ENCODE measurements around the gene DNASE1. TPM values are rescaled to one million over a fixed set of nuclear protein-coding genes. Genes with fewer than 3 reads are reported as not detected.

DNASE1 gene
- total RNA-seq, 1 experiment from 2014 or later: 13.9 TPM

DNA sequence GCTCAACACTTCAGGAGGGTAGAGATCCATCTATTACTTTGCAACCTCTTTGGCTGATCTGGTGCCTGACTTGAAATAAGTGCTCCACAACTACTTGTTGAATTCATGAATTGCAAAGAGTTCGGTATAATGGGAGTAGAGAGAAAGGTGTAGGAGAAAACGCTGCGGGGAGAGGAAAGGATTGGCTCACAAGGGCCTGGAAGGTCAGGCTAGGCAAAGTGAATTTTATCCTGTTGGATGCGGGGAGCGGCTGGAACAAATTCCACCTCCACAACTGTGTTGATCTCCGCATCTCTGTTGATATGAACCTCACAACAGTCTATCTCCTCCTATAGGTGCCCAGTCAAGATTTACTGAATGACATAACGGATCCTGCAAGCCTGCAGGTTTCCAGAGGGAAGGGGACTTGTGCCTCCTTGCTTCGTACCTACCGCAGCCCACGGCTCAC, 43.8 kb upstream of the DNASE1 start (continued):
- no peak for TF ChIP-seq GTF2I (CRISPR knock-in tag; conservative IDR thresholded peaks at IDR 0.05)

DNA sequence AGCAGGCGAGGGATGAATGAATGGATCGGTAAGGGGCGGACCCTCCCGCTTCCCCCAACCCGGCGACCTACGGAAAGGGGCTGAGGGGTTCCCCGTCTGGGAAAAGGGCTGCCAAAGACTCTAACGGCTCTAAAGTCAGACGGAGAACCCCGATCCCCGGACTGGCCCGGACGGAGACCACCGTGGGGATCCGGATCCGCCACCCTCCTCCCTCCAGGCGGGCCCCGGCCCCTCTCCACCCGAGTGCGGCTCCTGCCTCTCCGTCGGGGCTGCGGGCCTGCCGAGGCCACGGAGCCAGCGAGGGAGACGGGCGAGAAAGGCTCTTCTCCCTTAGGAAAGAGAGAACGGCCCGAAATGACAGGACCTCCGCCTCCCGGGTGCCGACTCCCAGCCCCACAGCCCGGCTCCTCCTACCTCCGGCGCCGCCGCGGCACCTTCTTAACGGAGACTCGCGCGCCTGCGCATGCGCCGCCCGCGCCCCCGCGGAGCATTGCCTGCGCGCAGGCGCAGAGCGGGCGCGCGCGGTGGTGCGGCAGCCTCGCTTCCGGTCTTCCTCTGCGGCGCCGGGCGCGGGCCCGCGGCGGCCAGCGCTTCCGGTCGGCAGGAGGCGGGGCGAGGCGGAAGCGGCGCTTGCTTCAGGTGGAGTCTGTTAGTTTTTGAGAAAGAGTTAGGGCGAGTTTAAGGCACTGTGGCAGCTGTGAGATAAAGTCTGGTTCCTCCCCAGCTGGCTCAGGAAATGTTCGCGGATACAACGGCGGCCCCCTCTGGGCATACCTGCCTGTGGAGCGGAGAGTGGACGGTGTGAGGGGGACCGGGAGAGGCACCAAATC, 43.1 kb upstream of the DNASE1 start, which contains the start of gene SLX4:
Gene SLX4, minus strand, starts transcription at position 461 of the 830 bp plus-strand sequence. CDS start 2,642 bp downstream, outside the sequence.
- Mint-ChIP-seq H3K27me3 (ENCODE audit: low read depth) (no peaks in the 10 kb centered on the region), H3K4me3 (peak within 1 kb of the TSS; percentile 99), H3K4me1 (peaks cover 23% of the 10 kb centered on the region), H3K36me3 (peaks cover 7% of the 10 kb centered on the region), H3K27ac (peak within 1 kb of the TSS; percentile 98), H3K9me3 (no peaks in the 10 kb centered on the region)
- ChIA-PET POLR2A (no interaction called here), CTCF (interaction anchor here (0.6 kb wide), 1 partner anchor 28 kb away, joined by 3 read pairs; no protein-coding TSS in a partner anchor)
- peak; percentile 88 for ATAC-seq
- DNase-seq (ENCODE audit: low spot score): peak; percentile 86
- TF ChIP-seq NR1H2 (CRISPR knock-in tag; IDR thresholded peaks at IDR 0.05) (no peak), GABPB1 (CRISPR knock-in tag; IDR thresholded peaks at IDR 0.05) (no peak), MYBL2 (CRISPR knock-in tag; IDR thresholded peaks at IDR 0.05) (no peak), ZNF416 (CRISPR knock-in tag; IDR thresholded peaks at IDR 0.05) (no peak), SMAD4 (CRISPR knock-in tag; IDR thresholded peaks at IDR 0.05) (no peak), TCF7 (CRISPR knock-in tag; IDR thresholded peaks at IDR 0.05; ENCODE audit: low read depth) (no peak), EMX1 (CRISPR knock-in tag; IDR thresholded peaks at IDR 0.05) (no peak), ETV6 (CRISPR knock-in tag; IDR thresholded peaks at IDR 0.05) (no peak; the same call in none of the 2 replicates), NFE2L1 (CRISPR knock-in tag; IDR thresholded peaks at IDR 0.05) (no peak), ZNF671 (CRISPR knock-in tag; IDR thresholded peaks at IDR 0.05) (no peak), ZNF232 (CRISPR knock-in tag; IDR thresholded peaks at IDR 0.05) (no peak), TEAD1 (CRISPR knock-in tag; IDR thresholded peaks at IDR 0.05) (0 out of 2 replicates have a peak, but pooled peaks have one; percentile 57), ZNF138 (CRISPR knock-in tag; conservative IDR thresholded peaks at IDR 0.05) (no peak), HMGA2 (CRISPR knock-in tag; IDR thresholded peaks at IDR 0.05) (no peak), NFATC4 (CRISPR knock-in tag; IDR thresholded peaks at IDR 0.05) (no peak), FOXP1 (CRISPR knock-in tag; IDR thresholded peaks at IDR 0.05; ENCODE audit: borderline replicate concordance) (no peak), RORB (CRISPR knock-in tag; IDR thresholded peaks at IDR 0.05) (no peak), CREM (CRISPR knock-in tag; IDR thresholded peaks at IDR 0.05) (no peak), SMAD3 (CRISPR knock-in tag; IDR thresholded peaks at IDR 0.05; ENCODE audit: borderline replicate concordance) (no peak), KAT7 (CRISPR knock-in tag; IDR thresholded peaks at IDR 0.05; ENCODE audit: borderline replicate concordance) (0 out of 2 replicates have a peak, but pooled peaks have one; percentile 57)
- TF ChIP-seq, protein P1, sequence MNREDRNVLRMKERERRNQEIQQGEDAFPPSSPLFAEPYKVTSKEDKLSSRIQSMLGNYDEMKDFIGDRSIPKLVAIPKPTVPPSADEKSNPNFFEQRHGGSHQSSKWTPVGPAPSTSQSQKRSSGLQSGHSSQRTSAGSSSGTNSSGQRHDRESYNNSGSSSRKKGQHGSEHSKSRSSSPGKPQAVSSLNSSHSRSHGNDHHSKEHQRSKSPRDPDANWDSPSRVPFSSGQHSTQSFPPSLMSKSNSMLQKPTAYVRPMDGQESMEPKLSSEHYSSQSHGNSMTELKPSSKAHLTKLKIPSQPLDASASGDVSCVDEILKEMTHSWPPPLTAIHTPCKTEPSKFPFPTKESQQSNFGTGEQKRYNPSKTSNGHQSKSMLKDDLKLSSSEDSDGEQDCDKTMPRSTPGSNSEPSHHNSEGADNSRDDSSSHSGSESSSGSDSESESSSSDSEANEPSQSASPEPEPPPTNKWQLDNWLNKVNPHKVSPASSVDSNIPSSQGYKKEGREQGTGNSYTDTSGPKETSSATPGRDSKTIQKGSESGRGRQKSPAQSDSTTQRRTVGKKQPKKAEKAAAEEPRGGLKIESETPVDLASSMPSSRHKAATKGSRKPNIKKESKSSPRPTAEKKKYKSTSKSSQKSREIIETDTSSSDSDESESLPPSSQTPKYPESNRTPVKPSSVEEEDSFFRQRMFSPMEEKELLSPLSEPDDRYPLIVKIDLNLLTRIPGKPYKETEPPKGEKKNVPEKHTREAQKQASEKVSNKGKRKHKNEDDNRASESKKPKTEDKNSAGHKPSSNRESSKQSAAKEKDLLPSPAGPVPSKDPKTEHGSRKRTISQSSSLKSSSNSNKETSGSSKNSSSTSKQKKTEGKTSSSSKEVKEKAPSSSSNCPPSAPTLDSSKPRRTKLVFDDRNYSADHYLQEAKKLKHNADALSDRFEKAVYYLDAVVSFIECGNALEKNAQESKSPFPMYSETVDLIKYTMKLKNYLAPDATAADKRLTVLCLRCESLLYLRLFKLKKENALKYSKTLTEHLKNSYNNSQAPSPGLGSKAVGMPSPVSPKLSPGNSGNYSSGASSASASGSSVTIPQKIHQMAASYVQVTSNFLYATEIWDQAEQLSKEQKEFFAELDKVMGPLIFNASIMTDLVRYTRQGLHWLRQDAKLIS (CRISPR knock-in tag; IDR thresholded peaks at IDR 0.05; ENCODE audit: borderline replicate concordance): no peak
- TF ChIP-seq, protein P2, sequence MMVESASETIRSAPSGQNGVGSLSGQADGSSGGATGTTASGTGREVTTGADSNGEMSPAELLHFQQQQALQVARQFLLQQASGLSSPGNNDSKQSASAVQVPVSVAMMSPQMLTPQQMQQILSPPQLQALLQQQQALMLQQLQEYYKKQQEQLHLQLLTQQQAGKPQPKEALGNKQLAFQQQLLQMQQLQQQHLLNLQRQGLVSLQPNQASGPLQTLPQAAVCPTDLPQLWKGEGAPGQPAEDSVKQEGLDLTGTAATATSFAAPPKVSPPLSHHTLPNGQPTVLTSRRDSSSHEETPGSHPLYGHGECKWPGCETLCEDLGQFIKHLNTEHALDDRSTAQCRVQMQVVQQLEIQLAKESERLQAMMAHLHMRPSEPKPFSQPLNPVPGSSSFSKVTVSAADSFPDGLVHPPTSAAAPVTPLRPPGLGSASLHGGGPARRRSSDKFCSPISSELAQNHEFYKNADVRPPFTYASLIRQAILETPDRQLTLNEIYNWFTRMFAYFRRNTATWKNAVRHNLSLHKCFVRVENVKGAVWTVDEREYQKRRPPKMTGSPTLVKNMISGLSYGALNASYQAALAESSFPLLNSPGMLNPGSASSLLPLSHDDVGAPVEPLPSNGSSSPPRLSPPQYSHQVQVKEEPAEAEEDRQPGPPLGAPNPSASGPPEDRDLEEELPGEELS (CRISPR knock-in tag; IDR thresholded peaks at IDR 0.05): no peak
- TF ChIP-seq, protein P3, sequence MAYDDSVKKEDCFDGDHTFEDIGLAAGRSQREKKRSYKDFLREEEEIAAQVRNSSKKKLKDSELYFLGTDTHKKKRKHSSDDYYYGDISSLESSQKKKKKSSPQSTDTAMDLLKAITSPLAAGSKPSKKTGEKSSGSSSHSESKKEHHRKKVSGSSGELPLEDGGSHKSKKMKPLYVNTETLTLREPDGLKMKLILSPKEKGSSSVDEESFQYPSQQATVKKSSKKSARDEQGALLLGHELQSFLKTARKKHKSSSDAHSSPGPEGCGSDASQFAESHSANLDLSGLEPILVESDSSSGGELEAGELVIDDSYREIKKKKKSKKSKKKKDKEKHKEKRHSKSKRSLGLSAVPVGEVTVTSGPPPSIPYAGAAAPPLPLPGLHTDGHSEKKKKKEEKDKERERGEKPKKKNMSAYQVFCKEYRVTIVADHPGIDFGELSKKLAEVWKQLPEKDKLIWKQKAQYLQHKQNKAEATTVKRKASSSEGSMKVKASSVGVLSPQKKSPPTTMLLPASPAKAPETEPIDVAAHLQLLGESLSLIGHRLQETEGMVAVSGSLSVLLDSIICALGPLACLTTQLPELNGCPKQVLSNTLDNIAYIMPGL (CRISPR knock-in tag; IDR thresholded peaks at IDR 0.05): peak; percentile 62; the same call in 1 of the 2 replicates
- TF ChIP-seq, protein P4, sequence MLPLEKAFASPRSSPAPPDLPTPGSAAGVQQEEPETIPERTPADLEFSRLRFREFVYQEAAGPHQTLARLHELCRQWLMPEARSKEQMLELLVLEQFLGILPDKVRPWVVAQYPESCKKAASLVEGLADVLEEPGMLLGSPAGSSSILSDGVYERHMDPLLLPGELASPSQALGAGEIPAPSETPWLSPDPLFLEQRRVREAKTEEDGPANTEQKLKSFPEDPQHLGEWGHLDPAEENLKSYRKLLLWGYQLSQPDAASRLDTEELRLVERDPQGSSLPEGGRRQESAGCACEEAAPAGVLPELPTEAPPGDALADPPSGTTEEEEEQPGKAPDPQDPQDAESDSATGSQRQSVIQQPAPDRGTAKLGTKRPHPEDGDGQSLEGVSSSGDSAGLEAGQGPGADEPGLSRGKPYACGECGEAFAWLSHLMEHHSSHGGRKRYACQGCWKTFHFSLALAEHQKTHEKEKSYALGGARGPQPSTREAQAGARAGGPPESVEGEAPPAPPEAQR (CRISPR knock-in tag; IDR thresholded peaks at IDR 0.05): no peak
- TF ChIP-seq, protein P5, sequence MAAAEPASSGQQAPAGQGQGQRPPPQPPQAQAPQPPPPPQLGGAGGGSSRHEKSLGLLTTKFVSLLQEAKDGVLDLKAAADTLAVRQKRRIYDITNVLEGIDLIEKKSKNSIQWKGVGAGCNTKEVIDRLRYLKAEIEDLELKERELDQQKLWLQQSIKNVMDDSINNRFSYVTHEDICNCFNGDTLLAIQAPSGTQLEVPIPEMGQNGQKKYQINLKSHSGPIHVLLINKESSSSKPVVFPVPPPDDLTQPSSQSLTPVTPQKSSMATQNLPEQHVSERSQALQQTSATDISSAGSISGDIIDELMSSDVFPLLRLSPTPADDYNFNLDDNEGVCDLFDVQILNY (CRISPR knock-in tag; IDR thresholded peaks at IDR 0.05): 0 out of 2 replicates have a peak, but pooled peaks have one; percentile 31
- TF ChIP-seq, protein P6, sequence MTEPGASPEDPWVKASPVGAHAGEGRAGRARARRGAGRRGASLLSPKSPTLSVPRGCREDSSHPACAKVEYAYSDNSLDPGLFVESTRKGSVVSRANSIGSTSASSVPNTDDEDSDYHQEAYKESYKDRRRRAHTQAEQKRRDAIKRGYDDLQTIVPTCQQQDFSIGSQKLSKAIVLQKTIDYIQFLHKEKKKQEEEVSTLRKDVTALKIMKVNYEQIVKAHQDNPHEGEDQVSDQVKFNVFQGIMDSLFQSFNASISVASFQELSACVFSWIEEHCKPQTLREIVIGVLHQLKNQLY (CRISPR knock-in tag; IDR thresholded peaks at IDR 0.05): 0 out of 2 replicates have a peak, but pooled peaks have one; percentile 16

Measured in WTC11 (cell line).